Neutrophil (primary cell): ENCODE measurements around the gene IKZF3.

Experiments used
- H3K27ac ChIP-seq: fragments of 200-600 bp; sonication (generic); 2 replicates; pipeline ENCODE4 v1.5.1; 2016; ENCODE audit warnings: mild to moderate bottlenecking, moderate library complexity
- H3K27me3 ChIP-seq: fragments of 200-600 bp; sonication (generic); 2 replicates; pipeline ENCODE4 v1.6.0; 2016; ENCODE audit warnings: mild to moderate bottlenecking
- H3K36me3 ChIP-seq: fragments of 200-600 bp; sonication (generic); 2 replicates; pipeline ENCODE4 v1.5.1; 2017
- H3K4me1 ChIP-seq, 2 experiments: fragments of 200-600 bp in 1 of 2; sonication (generic) in 1 of 2; 1 replicate in 1 of 2; 2 replicates in 1 of 2; pipeline versions ENCODE4 v1.5.1 to v1.6.1; 2013 to 2016; ENCODE audit warnings: low read depth in 1 of 2, low read length in 1 of 2, mild to moderate bottlenecking in 1 of 2, moderate library complexity in 1 of 2; ENCODE audit not compliant: control insufficient read depth in 1 of 2, insufficient read depth in 1 of 2
- H3K4me3 ChIP-seq, 2 experiments: fragments of 200-600 bp in 1 of 2; sonication (generic) in 1 of 2; 1 replicate in 1 of 2; 2 replicates in 1 of 2; pipeline ENCODE4 v1.5.1; 2013 to 2016; ENCODE audit warnings: low read depth in 1 of 2, low read length in 1 of 2, mild to moderate bottlenecking in 1 of 2, moderate library complexity in 1 of 2
- H3K9me3 ChIP-seq: fragments of 200-600 bp; sonication (generic); 2 replicates; pipeline ENCODE4 v1.5.1; 2016
- TF ChIP-seq, protein P1 (sequence below): fragments of 200-600 bp; sonication (generic); IDR thresholded peaks from 2 replicates; pipeline ENCODE4 v1.5.1; 2016; ENCODE audit warnings: antibody characterized with exemption

The IKZF3 gene

GRCh38 chr17:39738568-39738901, 125.6 kb downstream of the IKZF3 start:
- no peaks in the 10 kb centered on the region for H3K9me3 ChIP-seq
- H3K27ac ChIP-seq = no peak overlapping the region
- H3K4me3 ChIP-seq = no peak overlapping the region
- peaks cover 3 to 20% of the 10 kb centered on the region in 2 experiments for H3K4me1 ChIP-seq
- TF ChIP-seq, protein P1, sequence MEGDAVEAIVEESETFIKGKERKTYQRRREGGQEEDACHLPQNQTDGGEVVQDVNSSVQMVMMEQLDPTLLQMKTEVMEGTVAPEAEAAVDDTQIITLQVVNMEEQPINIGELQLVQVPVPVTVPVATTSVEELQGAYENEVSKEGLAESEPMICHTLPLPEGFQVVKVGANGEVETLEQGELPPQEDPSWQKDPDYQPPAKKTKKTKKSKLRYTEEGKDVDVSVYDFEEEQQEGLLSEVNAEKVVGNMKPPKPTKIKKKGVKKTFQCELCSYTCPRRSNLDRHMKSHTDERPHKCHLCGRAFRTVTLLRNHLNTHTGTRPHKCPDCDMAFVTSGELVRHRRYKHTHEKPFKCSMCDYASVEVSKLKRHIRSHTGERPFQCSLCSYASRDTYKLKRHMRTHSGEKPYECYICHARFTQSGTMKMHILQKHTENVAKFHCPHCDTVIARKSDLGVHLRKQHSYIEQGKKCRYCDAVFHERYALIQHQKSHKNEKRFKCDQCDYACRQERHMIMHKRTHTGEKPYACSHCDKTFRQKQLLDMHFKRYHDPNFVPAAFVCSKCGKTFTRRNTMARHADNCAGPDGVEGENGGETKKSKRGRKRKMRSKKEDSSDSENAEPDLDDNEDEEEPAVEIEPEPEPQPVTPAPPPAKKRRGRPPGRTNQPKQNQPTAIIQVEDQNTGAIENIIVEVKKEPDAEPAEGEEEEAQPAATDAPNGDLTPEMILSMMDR = no peak
- peaks cover 97% of the 10 kb centered on the region for H3K27me3 ChIP-seq
- no peaks in the 10 kb centered on the region for H3K36me3 ChIP-seq

- Histone ChIP-seq H3K36me3 (no peaks in the 10 kb centered on the region), H3K27ac (no peak within 1 kb of the TSS), H3K4me3 (peak within 1 kb of the TSS in 1 of 2 experiments; percentile 6), H3K27me3 (peaks cover 97% of the 10 kb centered on the region), H3K4me1 (peaks cover 3 to 20% of the 10 kb centered on the region in 2 experiments), H3K9me3 (no peaks in the 10 kb centered on the region)
- TF ChIP-seq, protein P1 = no peak
Observed at GRCh38 chr17:39737760-39738567, 126.1 kb downstream of the IKZF3 start, which contains the start of gene GRB7. Gene GRB7 (plus strand): TSS chr17:39737938. CDS start chr17:39742302, 4,364 bp downstream.

DNA sequence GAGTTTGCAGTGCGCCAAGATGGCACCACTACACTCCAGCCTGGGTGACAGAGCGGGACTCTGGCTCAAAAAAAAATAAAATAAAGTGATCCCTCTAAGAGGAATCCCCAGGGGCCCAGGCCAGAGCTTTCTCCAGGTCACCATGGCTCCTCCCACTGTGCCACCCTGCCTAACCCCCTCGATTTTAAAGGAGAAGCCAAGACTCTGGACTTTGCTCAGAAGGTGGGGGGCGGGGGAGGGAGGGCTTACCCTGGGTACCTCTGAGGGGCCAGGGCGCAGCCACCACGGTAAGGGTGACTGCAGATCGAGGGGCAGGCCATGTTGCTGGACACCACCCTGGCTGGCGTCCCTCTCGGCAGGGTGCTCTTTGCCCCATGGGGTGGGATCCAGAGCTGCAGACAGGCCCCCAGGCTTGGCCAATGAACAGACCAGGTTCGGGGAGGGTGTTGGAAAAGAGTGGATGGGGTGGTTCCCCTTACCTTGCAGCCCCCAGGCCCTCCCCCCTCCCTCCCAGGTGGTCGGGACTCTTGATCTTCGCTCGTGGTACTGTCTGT, 126.8 kb downstream of the IKZF3 start:
- Histone ChIP-seq H3K4me1 (peaks cover 3 to 20% of the 10 kb centered on the region in 2 experiments), H3K9me3 (no peaks in the 10 kb centered on the region), H3K4me3 (no peak overlapping the region), H3K27ac (no peak overlapping the region), H3K36me3 (no peaks in the 10 kb centered on the region), H3K27me3 (peaks cover 97% of the 10 kb centered on the region)
- TF ChIP-seq, protein P1 = no peak

- Histone ChIP-seq H3K4me3 (no peak overlapping the region), H3K27me3 (peaks cover 96% of the 10 kb centered on the region), H3K4me1 (peaks cover 3 to 20% of the 10 kb centered on the region in 2 experiments), H3K27ac (no peak overlapping the region), H3K36me3 (no peaks in the 10 kb centered on the region), H3K9me3 (no peaks in the 10 kb centered on the region)
- TF ChIP-seq, protein P1 = no peak
Observed at GRCh38 chr17:39736319-39737165, 127.6 kb downstream of the IKZF3 start.

GRCh38 chr17:39735882-39736281, 128.2 kb downstream of the IKZF3 start:
- TF ChIP-seq, protein P1 = no peak
- Histone ChIP-seq H3K9me3 (no peaks in the 10 kb centered on the region), H3K4me1 (peaks cover 3 to 21% of the 10 kb centered on the region in 2 experiments), H3K4me3 (no peak overlapping the region), H3K36me3 (no peaks in the 10 kb centered on the region), H3K27ac (no peak overlapping the region), H3K27me3 (peaks cover 92% of the 10 kb centered on the region)
